ENCODE data around the gene VSTM5.
"Not testable (repeated sequence)": the region's sequence is repeated elsewhere in the genome, so short reads cannot be mapped to it uniquely, and the experiment has no call there.

Gene VSTM5, protein sequence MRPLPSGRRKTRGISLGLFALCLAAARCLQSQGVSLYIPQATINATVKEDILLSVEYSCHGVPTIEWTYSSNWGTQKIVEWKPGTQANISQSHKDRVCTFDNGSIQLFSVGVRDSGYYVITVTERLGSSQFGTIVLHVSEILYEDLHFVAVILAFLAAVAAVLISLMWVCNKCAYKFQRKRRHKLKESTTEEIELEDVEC

DNA sequence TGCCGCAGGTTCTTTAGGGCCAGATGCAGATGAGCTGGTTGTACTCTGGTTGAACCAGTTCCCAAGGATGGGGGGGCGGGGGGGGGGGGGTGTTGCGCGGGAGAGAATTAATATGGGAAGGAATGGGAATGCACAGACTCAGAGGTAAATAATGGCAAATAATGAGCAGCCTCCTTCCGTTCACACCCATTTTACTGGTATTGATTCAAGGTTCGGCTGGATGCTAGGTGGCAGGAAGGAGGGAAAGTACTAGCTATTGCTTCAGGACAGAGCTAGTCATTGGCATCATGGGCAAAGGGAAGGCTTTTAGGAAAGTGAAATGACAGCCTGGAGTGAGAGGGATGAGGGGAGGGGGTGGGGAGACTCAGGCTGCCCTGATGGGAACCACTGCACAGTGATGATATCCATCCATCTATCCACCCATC, at the start of gene VSTM5:
Gene VSTM5, minus strand, starts transcription at position 25 of the 425 bp plus-strand sequence. CDS start 116 bp downstream, outside the sequence.
- TF ChIP-seq, protein P1, sequence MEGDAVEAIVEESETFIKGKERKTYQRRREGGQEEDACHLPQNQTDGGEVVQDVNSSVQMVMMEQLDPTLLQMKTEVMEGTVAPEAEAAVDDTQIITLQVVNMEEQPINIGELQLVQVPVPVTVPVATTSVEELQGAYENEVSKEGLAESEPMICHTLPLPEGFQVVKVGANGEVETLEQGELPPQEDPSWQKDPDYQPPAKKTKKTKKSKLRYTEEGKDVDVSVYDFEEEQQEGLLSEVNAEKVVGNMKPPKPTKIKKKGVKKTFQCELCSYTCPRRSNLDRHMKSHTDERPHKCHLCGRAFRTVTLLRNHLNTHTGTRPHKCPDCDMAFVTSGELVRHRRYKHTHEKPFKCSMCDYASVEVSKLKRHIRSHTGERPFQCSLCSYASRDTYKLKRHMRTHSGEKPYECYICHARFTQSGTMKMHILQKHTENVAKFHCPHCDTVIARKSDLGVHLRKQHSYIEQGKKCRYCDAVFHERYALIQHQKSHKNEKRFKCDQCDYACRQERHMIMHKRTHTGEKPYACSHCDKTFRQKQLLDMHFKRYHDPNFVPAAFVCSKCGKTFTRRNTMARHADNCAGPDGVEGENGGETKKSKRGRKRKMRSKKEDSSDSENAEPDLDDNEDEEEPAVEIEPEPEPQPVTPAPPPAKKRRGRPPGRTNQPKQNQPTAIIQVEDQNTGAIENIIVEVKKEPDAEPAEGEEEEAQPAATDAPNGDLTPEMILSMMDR (IDR thresholded peaks at IDR 0.05; ENCODE audit: low read depth, low read length, missing control alignments) = no peak
- DNase-seq (ENCODE audit: extremely low read depth, low read depth) = no peak
- H3K4me3 ChIP-seq (replicated peaks; ENCODE audit: low read depth, low read length) = peak within 1 kb of the TSS; percentile 29

DNA sequence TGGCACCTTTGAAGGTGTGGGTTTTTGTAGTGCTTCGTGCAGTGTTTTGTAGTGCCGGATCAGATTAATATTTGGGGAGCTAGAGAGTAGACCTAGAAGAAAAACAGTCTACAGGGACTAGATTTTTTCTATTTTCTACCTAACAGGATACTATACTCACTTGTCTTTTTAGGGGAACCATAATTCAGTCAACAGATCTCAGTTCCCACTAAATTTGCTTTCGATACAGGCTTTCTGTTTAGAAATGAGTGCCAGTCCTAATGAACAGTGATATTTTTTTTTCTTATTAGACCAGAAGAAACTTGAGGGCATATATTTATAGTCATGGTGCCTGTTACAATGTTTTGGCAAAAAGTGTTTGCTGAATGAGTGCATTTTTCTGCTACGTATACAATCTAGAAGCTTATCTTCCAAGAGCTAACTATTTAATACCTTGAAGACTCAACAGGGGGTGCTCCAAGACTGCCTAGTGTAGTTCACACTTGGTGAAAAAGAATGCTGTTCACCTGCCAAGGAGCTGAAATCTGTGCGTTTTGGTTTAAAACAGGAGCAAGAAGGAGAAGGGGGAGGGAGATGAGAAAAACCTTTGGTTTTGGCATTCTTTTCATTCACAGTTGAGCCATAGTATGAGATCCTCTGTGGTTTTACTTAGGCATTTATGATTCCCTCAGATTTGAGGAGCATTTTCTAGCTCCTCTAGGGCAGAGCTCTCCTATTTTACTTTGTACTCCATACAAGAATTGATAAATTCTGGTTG, 44.9 kb upstream of the VSTM5 start:
- peak; percentile 39 for DNase-seq (ENCODE audit: extremely low read depth, low read depth)
- TF ChIP-seq, protein P1 (IDR thresholded peaks at IDR 0.05; ENCODE audit: low read depth, low read length, missing control alignments) = peak; percentile 56
- no peak overlapping the region for H3K4me3 ChIP-seq (replicated peaks; ENCODE audit: low read depth, low read length)

DNA sequence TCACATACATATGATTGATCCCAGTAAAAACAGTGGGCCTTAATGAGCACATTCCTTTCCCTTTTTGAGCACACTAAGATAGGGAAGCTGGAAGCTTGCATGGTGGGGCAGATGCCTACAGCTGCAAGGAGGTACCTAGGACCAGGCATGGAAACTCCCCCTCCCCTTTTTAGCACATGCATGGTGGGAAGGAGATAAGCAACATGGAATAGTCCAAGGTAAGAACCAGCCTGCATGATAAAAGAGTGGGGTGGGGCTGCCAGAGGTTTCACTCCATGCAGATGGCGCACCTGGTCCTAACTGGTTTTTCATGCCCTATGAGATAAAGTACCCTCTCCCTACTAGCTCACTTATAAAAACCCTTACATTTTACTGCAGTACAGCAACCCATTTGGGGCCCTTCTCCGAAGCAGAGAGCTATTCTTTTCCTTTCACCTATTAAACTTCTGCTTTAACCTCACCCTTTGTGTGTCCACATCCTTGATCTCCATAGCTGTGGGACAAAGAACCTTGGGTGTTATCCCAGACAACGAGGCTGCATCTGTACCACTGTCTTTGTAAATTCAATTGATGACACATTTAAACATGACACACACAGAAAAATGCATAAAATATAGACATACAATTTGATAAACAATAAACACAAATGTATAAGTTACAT, 40.1 kb upstream of the VSTM5 start:
- TF ChIP-seq, protein P1 (IDR thresholded peaks at IDR 0.05; ENCODE audit: low read depth, low read length, missing control alignments) = no peak
- no peak for DNase-seq (ENCODE audit: extremely low read depth, low read depth)
- H3K4me3 ChIP-seq (replicated peaks; ENCODE audit: low read depth, low read length) = no peak overlapping the region

DNA sequence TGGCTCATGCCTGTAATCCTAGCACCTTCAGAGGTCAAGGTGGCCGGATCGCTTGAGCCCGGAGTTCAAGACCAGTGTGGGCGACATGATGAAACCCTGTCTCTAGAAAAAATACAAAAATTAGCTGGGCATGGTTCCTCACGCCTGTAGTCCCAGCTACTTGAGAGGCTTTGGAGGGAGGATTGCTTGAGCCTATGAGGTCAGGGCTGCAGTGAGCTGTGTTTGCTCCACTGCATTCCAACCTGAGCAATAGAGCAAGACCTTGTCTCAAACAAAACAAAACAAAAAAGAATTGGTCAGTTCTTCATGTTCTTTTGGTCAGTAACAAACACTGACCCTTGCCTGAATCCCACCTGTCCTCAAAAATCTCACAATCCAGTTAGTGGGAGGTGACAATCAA, 36.7 kb upstream of the VSTM5 start:
- DNase-seq (ENCODE audit: extremely low read depth, low read depth) = no peak
- H3K4me3 ChIP-seq (replicated peaks; ENCODE audit: low read depth, low read length) = no peak overlapping the region
- TF ChIP-seq, protein P1 (IDR thresholded peaks at IDR 0.05; ENCODE audit: low read depth, low read length, missing control alignments) = no peak

DNA sequence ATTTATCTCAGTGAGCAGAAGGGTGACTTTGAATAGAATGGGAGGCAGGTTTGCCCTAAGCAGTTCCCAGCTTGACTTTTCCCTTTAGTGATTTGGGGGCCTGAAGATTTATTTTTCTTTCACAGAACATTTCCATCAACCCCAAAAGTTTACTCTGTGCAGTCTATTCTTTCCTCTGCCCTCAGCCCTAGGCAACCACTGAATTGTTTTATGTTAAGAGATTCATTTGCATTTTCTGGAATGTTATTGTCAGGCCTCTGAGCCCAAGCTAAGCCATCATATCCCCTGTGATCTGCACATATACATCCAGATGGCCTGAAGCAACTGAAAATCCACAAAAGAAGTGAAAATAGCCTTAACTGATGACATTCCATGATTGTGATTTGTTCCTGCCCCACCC, 28.7 kb upstream of the VSTM5 start:
- DNase-seq (ENCODE audit: extremely low read depth, low read depth); H3K4me3 ChIP-seq (replicated peaks; ENCODE audit: low read depth, low read length): not testable (repeated sequence)

DNA sequence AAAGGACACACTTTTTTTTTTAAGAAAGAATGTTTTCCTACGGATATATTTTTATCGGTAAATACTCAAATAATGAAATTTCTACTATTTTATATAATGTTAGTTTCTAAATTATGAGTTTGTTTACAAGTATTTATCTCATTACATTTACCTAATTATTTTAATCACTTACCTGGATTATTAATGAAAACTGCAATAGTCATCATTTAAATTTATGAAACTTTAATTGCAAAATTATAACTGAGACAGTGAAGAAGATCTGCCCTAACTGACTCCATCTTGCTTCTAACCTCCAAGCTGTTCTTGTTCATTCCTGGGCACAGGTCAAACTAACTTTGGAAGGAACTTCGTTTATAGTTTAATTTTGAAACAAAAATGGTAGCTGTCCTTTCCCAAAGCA, 25.2 kb upstream of the VSTM5 start:
- DNase-seq (ENCODE audit: extremely low read depth, low read depth) = no peak
- no peak overlapping the region for H3K4me3 ChIP-seq (replicated peaks; ENCODE audit: low read depth, low read length)
- TF ChIP-seq, protein P1 (IDR thresholded peaks at IDR 0.05; ENCODE audit: low read depth, low read length, missing control alignments) = no peak

DNA sequence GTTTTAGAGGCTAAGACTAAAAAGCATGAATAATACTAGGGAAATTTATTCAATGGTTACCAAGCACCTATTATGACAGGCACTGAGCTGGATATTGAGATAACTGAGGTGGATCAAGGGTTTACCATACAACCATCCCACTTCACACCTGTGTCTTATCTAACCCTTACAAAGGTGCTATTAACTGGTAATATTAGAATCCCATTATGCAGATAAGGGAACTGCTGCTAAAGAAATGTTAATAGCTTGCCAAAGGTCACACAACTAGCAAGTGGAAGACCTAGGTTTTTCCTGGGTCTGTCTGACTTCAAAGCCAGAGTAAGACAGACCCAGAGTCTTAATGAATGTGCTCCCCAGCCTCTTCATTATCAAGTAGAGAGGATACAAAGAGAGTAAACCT, 21.1 kb upstream of the VSTM5 start:
- TF ChIP-seq, protein P1 (IDR thresholded peaks at IDR 0.05; ENCODE audit: low read depth, low read length, missing control alignments) = no peak
- no peak for DNase-seq (ENCODE audit: extremely low read depth, low read depth)
- H3K4me3 ChIP-seq (replicated peaks; ENCODE audit: low read depth, low read length) = no peak overlapping the region
